ENCODE results near the gene AREL1.

DNA sequence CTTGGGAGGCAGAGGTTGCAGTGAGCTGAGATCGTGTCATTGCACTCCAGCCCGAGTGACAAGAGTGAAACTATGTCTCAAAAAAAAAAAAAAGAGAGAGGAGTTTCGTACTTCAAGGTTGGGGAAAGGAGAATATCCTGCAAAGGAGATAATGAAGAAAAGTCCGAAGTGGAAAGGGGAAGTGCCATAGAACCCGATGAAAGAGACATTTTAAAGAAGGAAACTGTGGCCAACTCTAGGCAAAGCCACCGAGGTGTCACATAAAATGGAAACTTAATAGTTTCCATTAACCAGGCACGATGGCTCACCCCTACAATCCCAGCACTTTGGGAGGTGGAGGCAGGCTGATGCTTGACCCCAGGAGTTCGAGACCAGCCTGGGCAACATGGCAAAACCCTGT is 85.8 kb downstream of the AREL1 start:
- TF ChIP-seq, protein P1, sequence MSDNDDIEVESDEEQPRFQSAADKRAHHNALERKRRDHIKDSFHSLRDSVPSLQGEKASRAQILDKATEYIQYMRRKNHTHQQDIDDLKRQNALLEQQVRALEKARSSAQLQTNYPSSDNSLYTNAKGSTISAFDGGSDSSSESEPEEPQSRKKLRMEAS (IDR thresholded peaks at IDR 0.05) = no peak
- no peak for TF ChIP-seq EP300 (IDR thresholded peaks at IDR 0.05; ENCODE audit: borderline replicate concordance)
- TF ChIP-seq, protein P2, sequence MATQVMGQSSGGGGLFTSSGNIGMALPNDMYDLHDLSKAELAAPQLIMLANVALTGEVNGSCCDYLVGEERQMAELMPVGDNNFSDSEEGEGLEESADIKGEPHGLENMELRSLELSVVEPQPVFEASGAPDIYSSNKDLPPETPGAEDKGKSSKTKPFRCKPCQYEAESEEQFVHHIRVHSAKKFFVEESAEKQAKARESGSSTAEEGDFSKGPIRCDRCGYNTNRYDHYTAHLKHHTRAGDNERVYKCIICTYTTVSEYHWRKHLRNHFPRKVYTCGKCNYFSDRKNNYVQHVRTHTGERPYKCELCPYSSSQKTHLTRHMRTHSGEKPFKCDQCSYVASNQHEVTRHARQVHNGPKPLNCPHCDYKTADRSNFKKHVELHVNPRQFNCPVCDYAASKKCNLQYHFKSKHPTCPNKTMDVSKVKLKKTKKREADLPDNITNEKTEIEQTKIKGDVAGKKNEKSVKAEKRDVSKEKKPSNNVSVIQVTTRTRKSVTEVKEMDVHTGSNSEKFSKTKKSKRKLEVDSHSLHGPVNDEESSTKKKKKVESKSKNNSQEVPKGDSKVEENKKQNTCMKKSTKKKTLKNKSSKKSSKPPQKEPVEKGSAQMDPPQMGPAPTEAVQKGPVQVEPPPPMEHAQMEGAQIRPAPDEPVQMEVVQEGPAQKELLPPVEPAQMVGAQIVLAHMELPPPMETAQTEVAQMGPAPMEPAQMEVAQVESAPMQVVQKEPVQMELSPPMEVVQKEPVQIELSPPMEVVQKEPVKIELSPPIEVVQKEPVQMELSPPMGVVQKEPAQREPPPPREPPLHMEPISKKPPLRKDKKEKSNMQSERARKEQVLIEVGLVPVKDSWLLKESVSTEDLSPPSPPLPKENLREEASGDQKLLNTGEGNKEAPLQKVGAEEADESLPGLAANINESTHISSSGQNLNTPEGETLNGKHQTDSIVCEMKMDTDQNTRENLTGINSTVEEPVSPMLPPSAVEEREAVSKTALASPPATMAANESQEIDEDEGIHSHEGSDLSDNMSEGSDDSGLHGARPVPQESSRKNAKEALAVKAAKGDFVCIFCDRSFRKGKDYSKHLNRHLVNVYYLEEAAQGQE (IDR thresholded peaks at IDR 0.05; ENCODE audit: low read depth) = no peak
- TF ChIP-seq EGR1 (IDR thresholded peaks at IDR 0.05) = no peak
- TF ChIP-seq ZBTB7A (IDR thresholded peaks at IDR 0.05; ENCODE audit: low read depth) = no peak
- TF ChIP-seq TAF1 (IDR thresholded peaks at IDR 0.05; ENCODE audit: low read depth) = no peak
- no peak for TF ChIP-seq FOXM1 (IDR thresholded peaks at IDR 0.05; ENCODE audit: borderline replicate concordance, low read depth)
- no peak for TF ChIP-seq YY1 (IDR thresholded peaks at IDR 0.05; ENCODE audit: low read depth)
- TF ChIP-seq RAD21 (IDR thresholded peaks at IDR 0.05; ENCODE audit: low read depth) = no peak
- TF ChIP-seq CREB1 (IDR thresholded peaks at IDR 0.05; ENCODE audit: low read depth) = no peak
- TF ChIP-seq CEBPB (IDR thresholded peaks at IDR 0.05) = no peak
- TF ChIP-seq TCF12 (IDR thresholded peaks at IDR 0.05; ENCODE audit: low read depth) = no peak
